Measurements from ENCODE around the gene MRPS9. TPM values are rescaled to one million over a fixed set of nuclear protein-coding genes. Genes with fewer than 3 reads are reported as not detected.

Gene MRPS9
- 41.6 TPM for total RNA-seq
- long read RNA-seq, transcript MRPS9-201 (11 exons, 1,500 nt) = major isoform, 83 of 90 reads
- long read RNA-seq, partial matches to known transcripts = 3 of 90 reads
- long read RNA-seq, other reads (novel, unspliced or antisense) = 4 of 90 reads

GRCh38 chr2:105037572-105038382, at the start of gene MRPS9:
TSS of gene MRPS9 (plus strand) at chr2:105038069. CDS start at chr2:105038093, 24 bp downstream.
- intact Hi-C loops (cut with DNase I) = no loop called here
- peak; percentile 98 for DNase-seq (ENCODE audit: low spot score)

GRCh38 chr2:105005181-105005951, 32.5 kb upstream of the MRPS9 start:
- intact Hi-C loops (cut with DNase I) = no loop called here
- no peak for DNase-seq (ENCODE audit: low spot score)

GRCh38 chr2:105007367-105007766, 30.5 kb upstream of the MRPS9 start:
- DNase-seq (ENCODE audit: low spot score) = no peak
- intact Hi-C loops (cut with DNase I) = no loop called here

GRCh38 chr2:105032476-105032875, 5.4 kb upstream of the MRPS9 start:
- DNase-seq (ENCODE audit: low spot score) = no peak
- intact Hi-C loops (cut with DNase I) = no loop called here

- intact Hi-C loops (cut with DNase I) = no loop called here
- no peak for DNase-seq (ENCODE audit: low spot score)
Measured at GRCh38 chr2:105034170-105034569, 3.7 kb upstream of the MRPS9 start.

GRCh38 chr2:105038383-105039061, 653 bp downstream of the MRPS9 start:
- intact Hi-C loops (cut with DNase I) = no loop called here
- DNase-seq (ENCODE audit: low spot score) = no peak

GRCh38 chr2:105039559-105039958, 1.7 kb downstream of the MRPS9 start:
- intact Hi-C loops (cut with DNase I) = no loop called here
- no peak for DNase-seq (ENCODE audit: low spot score)

- intact Hi-C loops (cut with DNase I) = no loop called here
Measured at GRCh38 chr2:105042189-105042588, 4.3 kb downstream of the MRPS9 start.

GRCh38 chr2:105052773-105053172, 14.9 kb downstream of the MRPS9 start:
- intact Hi-C loops (cut with DNase I) = no loop called here
- no peak for DNase-seq (ENCODE audit: low spot score)

More at GRCh38 chr2:105042189-105042588, 4.3 kb downstream of the MRPS9 start:
- DNase-seq (ENCODE audit: low spot score) = no peak

- intact Hi-C loops (cut with DNase I) = no loop called here
- no peak for DNase-seq (ENCODE audit: low spot score)
Measured at GRCh38 chr2:105055613-105056012, 17.7 kb downstream of the MRPS9 start.

GRCh38 chr2:105056245-105056644, 18.4 kb downstream of the MRPS9 start:
- DNase-seq (ENCODE audit: low spot score) = no peak
- intact Hi-C loops (cut with DNase I) = no loop called here

- DNase-seq (ENCODE audit: low spot score) = no peak
- intact Hi-C loops (cut with DNase I) = no loop called here
Measured at GRCh38 chr2:105057005-105057404, 19.1 kb downstream of the MRPS9 start.

- no peak for DNase-seq (ENCODE audit: low spot score)
- intact Hi-C loops (cut with DNase I) = no loop called here
Measured at GRCh38 chr2:105061560-105061959, 23.7 kb downstream of the MRPS9 start.

GRCh38 chr2:105062158-105062557, 24.3 kb downstream of the MRPS9 start:
- intact Hi-C loops (cut with DNase I) = no loop called here
- no peak for DNase-seq (ENCODE audit: low spot score)

GRCh38 chr2:105068387-105068786, 30.5 kb downstream of the MRPS9 start:
- intact Hi-C loops (cut with DNase I) = no loop called here
- no peak for DNase-seq (ENCODE audit: low spot score)

- DNase-seq (ENCODE audit: low spot score) = no peak
- intact Hi-C loops (cut with DNase I) = no loop called here
Measured at GRCh38 chr2:105068875-105069274, 31.0 kb downstream of the MRPS9 start.

GRCh38 chr2:105070010-105070865, 32.4 kb downstream of the MRPS9 start:
- intact Hi-C loops (cut with DNase I) = no loop called here
- DNase-seq (ENCODE audit: low spot score) = no peak

- no peak for DNase-seq (ENCODE audit: low spot score)
- intact Hi-C loops (cut with DNase I) = no loop called here
Measured at GRCh38 chr2:105071379-105071778, 33.5 kb downstream of the MRPS9 start.

GRCh38 chr2:105072039-105072438, 34.2 kb downstream of the MRPS9 start:
- DNase-seq (ENCODE audit: low spot score) = no peak
- intact Hi-C loops (cut with DNase I) = no loop called here
